Fibroblast of lung (primary cell): ENCODE results near the gene SLC24A3.

Experiments used
- EZH2 ChIP-seq: IDR thresholded peaks from 2 replicates; pipeline ENCODE4 v1.5.1; 2012; ENCODE audit warnings: low read length, control low read depth, mild to moderate bottlenecking; ENCODE audit errors: missing control alignments
- TF ChIP-seq, protein P1 (sequence below), 2 donors: IDR thresholded peaks in 1 of 2; conservative IDR thresholded peaks in 1 of 2; 1 replicate in 1 of 2; 2 replicates in 1 of 2; pipeline ENCODE4 v1.5.1; 2011 to 2012; ENCODE audit warnings: low read length in 2 of 2, control low read depth in 1 of 2, inconsistent platforms in 1 of 2, low read depth in 1 of 2, mild to moderate bottlenecking in 1 of 2

DNA sequence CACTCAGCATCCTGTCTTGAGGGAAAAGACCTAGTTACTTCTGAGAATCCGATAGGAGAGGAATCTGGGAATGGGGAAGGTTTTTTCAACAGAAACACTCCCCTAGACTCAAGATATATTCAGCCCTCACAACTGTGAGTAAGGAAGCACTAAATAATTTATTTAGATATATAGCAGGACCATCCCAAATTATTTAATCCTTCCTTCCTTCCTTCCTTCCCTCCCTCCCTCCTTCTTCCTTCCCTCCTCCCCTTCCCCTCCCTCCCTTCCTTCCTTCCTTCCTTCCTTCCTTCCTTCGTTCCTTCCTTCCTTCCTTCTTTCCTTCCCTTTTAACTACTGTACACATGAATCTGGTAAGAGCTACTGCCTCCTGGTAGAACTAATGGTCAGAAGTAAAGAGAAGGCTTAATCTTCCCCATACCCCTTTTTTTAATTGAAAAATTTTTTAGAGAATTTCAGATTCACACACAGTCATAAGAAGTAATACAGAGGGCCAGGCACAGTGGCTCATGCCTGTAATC is 10.1 kb downstream of the SLC24A3 start:
- TF ChIP-seq, protein P1, sequence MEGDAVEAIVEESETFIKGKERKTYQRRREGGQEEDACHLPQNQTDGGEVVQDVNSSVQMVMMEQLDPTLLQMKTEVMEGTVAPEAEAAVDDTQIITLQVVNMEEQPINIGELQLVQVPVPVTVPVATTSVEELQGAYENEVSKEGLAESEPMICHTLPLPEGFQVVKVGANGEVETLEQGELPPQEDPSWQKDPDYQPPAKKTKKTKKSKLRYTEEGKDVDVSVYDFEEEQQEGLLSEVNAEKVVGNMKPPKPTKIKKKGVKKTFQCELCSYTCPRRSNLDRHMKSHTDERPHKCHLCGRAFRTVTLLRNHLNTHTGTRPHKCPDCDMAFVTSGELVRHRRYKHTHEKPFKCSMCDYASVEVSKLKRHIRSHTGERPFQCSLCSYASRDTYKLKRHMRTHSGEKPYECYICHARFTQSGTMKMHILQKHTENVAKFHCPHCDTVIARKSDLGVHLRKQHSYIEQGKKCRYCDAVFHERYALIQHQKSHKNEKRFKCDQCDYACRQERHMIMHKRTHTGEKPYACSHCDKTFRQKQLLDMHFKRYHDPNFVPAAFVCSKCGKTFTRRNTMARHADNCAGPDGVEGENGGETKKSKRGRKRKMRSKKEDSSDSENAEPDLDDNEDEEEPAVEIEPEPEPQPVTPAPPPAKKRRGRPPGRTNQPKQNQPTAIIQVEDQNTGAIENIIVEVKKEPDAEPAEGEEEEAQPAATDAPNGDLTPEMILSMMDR (conservative IDR thresholded peaks at IDR 0.05 in 1 of 2, IDR thresholded peaks at IDR 0.05 in 1 of 2; ENCODE audit: low read depth in 1 of 2, low read length in 2 of 2): no peak
- no peak for TF ChIP-seq EZH2
